Keratinocyte (primary cell): Measurements from ENCODE around the gene EPYC. TPM values are rescaled to one million over a fixed set of nuclear protein-coding genes. Genes with fewer than 3 reads are reported as not detected.
A peak's percentile ranks its signal among the peaks of the same experiment; 100 is the strongest.

Experiments
- DNase-seq: peaks from one replicate; pipeline ENCODE4 v3.0.0-alpha.2; 2011; ENCODE audit warnings: low read depth, missing footprints, low spot score
- FAIRE-seq: peaks from 2 replicates; lab custom pipeline; 2011; peaks lifted over from hg19 to GRCh38; lab: Jason Lieb, UNC
- H2AFZ ChIP-seq: 2 replicates; pipeline ENCODE4 v1.6.0; 2012; ENCODE audit warnings: low read length, control low read depth, inconsistent platforms; ENCODE audit not compliant: control insufficient read depth
- H3K27ac ChIP-seq: 2 replicates; pipeline ENCODE4 v1.5.1; 2011; ENCODE audit warnings: low read length; ENCODE audit not compliant: control insufficient read depth, insufficient read depth
- H3K27me3 ChIP-seq: 3 replicates; pipeline ENCODE4 v1.6.0; 2011; ENCODE audit warnings: low read length; ENCODE audit not compliant: control insufficient read depth, insufficient read depth; ENCODE audit errors: extremely low read depth
- H3K36me3 ChIP-seq, 2 experiments: 2 replicates in 1 of 2; 3 replicates in 1 of 2; pipeline ENCODE4 v1.5.1; 2011; ENCODE audit warnings: low read length in 2 of 2, mild to moderate bottlenecking in 1 of 2; ENCODE audit not compliant: control insufficient read depth in 2 of 2, insufficient read depth in 2 of 2; ENCODE audit errors: extremely low read depth in 1 of 2
- H3K4me1 ChIP-seq: 3 replicates; pipeline ENCODE4 v1.5.1; 2011; ENCODE audit warnings: low read length; ENCODE audit not compliant: control insufficient read depth, insufficient read depth; ENCODE audit errors: extremely low read depth
- H3K4me2 ChIP-seq: 3 replicates; pipeline ENCODE4 v1.6.0; 2011; ENCODE audit warnings: low read depth, low read length; ENCODE audit not compliant: control insufficient read depth, insufficient read depth; ENCODE audit errors: extremely low read depth
- H3K4me3 ChIP-seq, 3 experiments: fragments of 200-600 bp in 1 of 3; sonication (generic) in 1 of 3; 2 replicates in 2 of 3; 3 replicates in 1 of 3; pipeline ENCODE4 v1.5.1; 2011 to 2016; ENCODE audit warnings: low read length in 3 of 3, mild to moderate bottlenecking in 3 of 3, control low read depth in 2 of 3, inconsistent platforms in 1 of 3, low read depth in 1 of 3, mixed read lengths in 1 of 3, mixed run types in 1 of 3, moderate library complexity in 1 of 3; ENCODE audit not compliant: control insufficient read depth in 2 of 3, insufficient read depth in 2 of 3; ENCODE audit errors: extremely low read depth in 1 of 3
- H3K79me2 ChIP-seq: 2 replicates; pipeline ENCODE4 v1.6.0; 2012; ENCODE audit warnings: low read length; ENCODE audit not compliant: control insufficient read depth, insufficient read depth
- H3K9ac ChIP-seq: 3 replicates; pipeline ENCODE4 v1.6.0; 2011; ENCODE audit warnings: low read length; ENCODE audit not compliant: control insufficient read depth, insufficient read depth; ENCODE audit errors: extremely low read depth
- H3K9me1 ChIP-seq: 3 replicates; pipeline ENCODE4 v1.6.0; 2011; ENCODE audit warnings: low read length; ENCODE audit not compliant: control insufficient read depth, insufficient read depth; ENCODE audit errors: extremely low read depth
- H3K9me3 ChIP-seq: 2 replicates; pipeline ENCODE4 v1.5.1; 2012; ENCODE audit warnings: low read depth, low read length; ENCODE audit not compliant: control insufficient read depth
- H4K20me1 ChIP-seq: 3 replicates; pipeline ENCODE4 v1.6.0; 2011; ENCODE audit warnings: low read length; ENCODE audit not compliant: control insufficient read depth, insufficient read depth; ENCODE audit errors: extremely low read depth
- EZH2 ChIP-seq: IDR thresholded peaks from one replicate; pipeline ENCODE4 v1.6.1; 2012; ENCODE audit warnings: inconsistent platforms, mild to moderate bottlenecking, low read length, moderate library complexity
- dilution Hi-C: fragments of 300-500 bp; cut with MboI; formaldehyde crosslinking; loops from one replicate; pipeline ENCODE4 v1.7.0; 2020; ENCODE audit warnings: low sequenced_read_pairs; ENCODE audit not compliant: extremely low pct_ligation_motif_present
- polyA plus RNA-seq, 5 experiments: library from polyadenylated mRNA; depleted of rRNA in 3 of 5; stranded (reverse) in 3 of 5; stranded (forward) in 1 of 5; unstranded in 1 of 5; fragments of >200 nt; gene quantifications; 1 replicate in 1 of 5; 2 replicates in 3 of 5; 3 replicates in 1 of 5; pipeline versions ENCODE4 v1.2.1 to v1.2.3, GENCODE V29; 2011 to 2012; ENCODE audit warnings: missing spikeins in 2 of 5, low read depth in 1 of 5, low replicate concordance in 1 of 5
- TF ChIP-seq, protein P1 (sequence below), 3 experiments: IDR thresholded peaks in 1 of 3; conservative IDR thresholded peaks in 1 of 3; optimal IDR thresholded peaks in 1 of 3; 2 replicates in 2 of 3; 3 replicates in 1 of 3; pipeline versions ENCODE3 to v1.5.1; 2011; ENCODE audit warnings: low read length in 3 of 3, mild to moderate bottlenecking in 3 of 3, moderate library complexity in 2 of 3, control low read depth in 1 of 3, inconsistent platforms in 1 of 3; ENCODE audit not compliant: insufficient read depth in 2 of 3; ENCODE audit errors: extremely low read depth in 1 of 3

EPYC gene
- polyA plus RNA-seq, 1 donor (not counting 4 experiments of a cell fraction or from before 2014, with no cell fraction given): not detected

DNA sequence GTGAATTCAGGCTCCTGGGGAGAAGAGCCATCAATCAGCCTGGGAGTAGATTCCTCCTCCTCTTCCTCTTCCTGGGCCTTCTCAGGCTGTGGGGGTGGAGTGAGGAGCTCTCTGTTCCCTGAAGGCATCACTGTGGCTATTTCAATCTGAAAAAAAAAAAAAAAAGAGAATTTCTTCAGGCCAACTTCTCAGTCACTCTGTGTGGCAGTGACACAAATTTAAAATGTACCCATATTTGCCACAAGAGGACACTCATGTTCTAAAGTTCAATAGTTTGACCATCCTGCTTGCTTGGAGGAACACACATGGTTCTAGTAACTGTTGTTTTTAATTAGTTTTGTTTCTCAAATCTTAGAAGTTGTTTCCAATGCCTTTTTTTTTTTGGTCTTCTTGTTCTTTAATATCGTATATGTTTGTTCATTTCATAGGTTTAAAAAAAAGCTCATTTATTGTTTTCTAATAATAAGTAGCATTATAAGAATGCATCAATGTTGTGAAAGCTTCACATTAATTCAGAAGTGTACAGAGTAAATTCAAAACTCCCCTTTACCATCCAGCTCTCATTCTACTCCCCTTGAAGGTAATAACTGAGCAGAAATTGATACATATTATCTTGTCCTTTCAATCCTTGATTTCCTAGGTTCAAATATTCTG, 26.5 kb downstream of the EPYC start:
- Histone ChIP-seq H3K4me2 (no peak overlapping the region), H3K9me3 (no peaks in the 10 kb centered on the region), H3K79me2 (no peaks in the 10 kb centered on the region), H3K4me3 (no peak overlapping the region), H3K9ac (no peak overlapping the region), H3K27ac (no peak overlapping the region), H3K9me1 (no peaks in the 10 kb centered on the region), H2AFZ (no peak overlapping the region), H3K36me3 (no peaks in the 10 kb centered on the region), H4K20me1 (no peaks in the 10 kb centered on the region), H3K27me3 (no peaks in the 10 kb centered on the region), H3K4me1 (peaks cover 4% of the 10 kb centered on the region)
- FAIRE-seq: peak; percentile 56
- no peak for TF ChIP-seq EZH2
- TF ChIP-seq, protein P1, sequence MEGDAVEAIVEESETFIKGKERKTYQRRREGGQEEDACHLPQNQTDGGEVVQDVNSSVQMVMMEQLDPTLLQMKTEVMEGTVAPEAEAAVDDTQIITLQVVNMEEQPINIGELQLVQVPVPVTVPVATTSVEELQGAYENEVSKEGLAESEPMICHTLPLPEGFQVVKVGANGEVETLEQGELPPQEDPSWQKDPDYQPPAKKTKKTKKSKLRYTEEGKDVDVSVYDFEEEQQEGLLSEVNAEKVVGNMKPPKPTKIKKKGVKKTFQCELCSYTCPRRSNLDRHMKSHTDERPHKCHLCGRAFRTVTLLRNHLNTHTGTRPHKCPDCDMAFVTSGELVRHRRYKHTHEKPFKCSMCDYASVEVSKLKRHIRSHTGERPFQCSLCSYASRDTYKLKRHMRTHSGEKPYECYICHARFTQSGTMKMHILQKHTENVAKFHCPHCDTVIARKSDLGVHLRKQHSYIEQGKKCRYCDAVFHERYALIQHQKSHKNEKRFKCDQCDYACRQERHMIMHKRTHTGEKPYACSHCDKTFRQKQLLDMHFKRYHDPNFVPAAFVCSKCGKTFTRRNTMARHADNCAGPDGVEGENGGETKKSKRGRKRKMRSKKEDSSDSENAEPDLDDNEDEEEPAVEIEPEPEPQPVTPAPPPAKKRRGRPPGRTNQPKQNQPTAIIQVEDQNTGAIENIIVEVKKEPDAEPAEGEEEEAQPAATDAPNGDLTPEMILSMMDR (optimal IDR thresholded peaks at IDR 0.05 in 1 of 3, IDR thresholded peaks at IDR 0.05 in 1 of 3, conservative IDR thresholded peaks at IDR 0.05 in 1 of 3; ENCODE audit: extremely low read depth in 1 of 3, insufficient read depth in 2 of 3, low read length in 3 of 3): peak; percentile 35 to 70 (median 60)
- DNase-seq: no peak
- dilution Hi-C loops: loop anchor here (25.0 kb wide), 1 partner anchor 359 kb away; no protein-coding TSS in a partner anchor

DNA sequence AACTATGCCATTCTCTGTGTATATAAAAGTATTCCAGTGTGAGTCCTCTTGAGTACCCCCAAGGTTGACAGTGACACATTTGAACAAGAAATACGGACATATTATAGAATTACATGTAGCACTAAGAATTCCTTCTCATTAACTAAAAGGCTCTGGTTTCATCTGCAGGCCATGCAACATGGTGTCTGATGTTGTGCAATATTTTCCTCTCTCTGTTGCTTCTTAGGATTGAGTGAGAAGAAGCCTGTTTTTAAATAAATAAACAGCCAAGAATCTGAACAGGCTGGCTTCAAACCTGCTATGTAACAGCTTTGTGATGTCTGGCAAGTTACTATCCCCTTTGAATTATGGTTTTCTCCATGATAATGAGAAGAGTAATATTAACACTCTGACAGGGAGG, 27.5 kb downstream of the EPYC start:
- H3K36me3 ChIP-seq: no peaks in the 10 kb centered on the region
- no peaks in the 10 kb centered on the region for H3K79me2 ChIP-seq
- no peak overlapping the region for H3K9ac ChIP-seq
- no peaks in the 10 kb centered on the region for H3K9me1 ChIP-seq
- no peaks in the 10 kb centered on the region for H4K20me1 ChIP-seq
- no peak overlapping the region for H3K4me2 ChIP-seq
- H3K4me1 ChIP-seq: peaks cover 4% of the 10 kb centered on the region
- H2AFZ ChIP-seq: no peak overlapping the region
- H3K9me3 ChIP-seq: no peaks in the 10 kb centered on the region
- FAIRE-seq: no peak
- no peak overlapping the region for H3K4me3 ChIP-seq
- no peak for TF ChIP-seq EZH2
- TF ChIP-seq, protein P1 (optimal IDR thresholded peaks at IDR 0.05 in 1 of 3, IDR thresholded peaks at IDR 0.05 in 1 of 3, conservative IDR thresholded peaks at IDR 0.05 in 1 of 3; ENCODE audit: extremely low read depth in 1 of 3, insufficient read depth in 2 of 3, low read length in 3 of 3): no peak
- dilution Hi-C loops: loop anchor here (25.0 kb wide), 1 partner anchor 360 kb away; no protein-coding TSS in a partner anchor
- no peaks in the 10 kb centered on the region for H3K27me3 ChIP-seq
- no peak overlapping the region for H3K27ac ChIP-seq
- DNase-seq: no peak
